WTC11 (cell line): ENCODE data around the gene GRID2. TPM values are rescaled to one million over a fixed set of nuclear protein-coding genes. Genes with fewer than 3 reads are reported as not detected.

Source experiments
- ATAC-seq: fragments of 200-7000 bp; cut with Tn5 transposase; 2 replicates; pipeline ENCODE4 v1.10.0; 2021; ENCODE audit warnings: mild to moderate bottlenecking, moderate library complexity
- CTCF ChIA-PET: fragments of 300-600 bp; sonication (Branson Sonifier 250); formaldehyde crosslinking; loops from one replicate; lab custom pipeline; 2021; ENCODE audit warnings: antibody characterized with exemption; lab: Charles Lee
- POLR2A ChIA-PET: fragments of 350-600 bp; sonication (Branson Sonifier 250); formaldehyde crosslinking; loops from one replicate; lab custom pipeline; 2021; ENCODE audit warnings: antibody characterized with exemption; lab: Charles Lee
- DNase-seq: peaks from one replicate; pipeline ENCODE4 v3.0.0; 2021; ENCODE audit warnings: low spot score
- H3K27ac Mint-ChIP-seq: 2 replicates; pipeline ENCODE4 v1.8.0; 2021; ENCODE audit warnings: mixed read lengths
- H3K27me3 Mint-ChIP-seq: 2 replicates; pipeline ENCODE4 v1.8.0; 2021; ENCODE audit warnings: low read depth, mild to moderate bottlenecking, moderate library complexity, mixed read lengths
- H3K36me3 Mint-ChIP-seq: 2 replicates; pipeline ENCODE4 v1.8.0; 2021; ENCODE audit warnings: mixed read lengths
- H3K4me1 Mint-ChIP-seq: 2 replicates; pipeline ENCODE4 v1.8.0; 2022; ENCODE audit warnings: mixed read lengths
- H3K4me3 Mint-ChIP-seq: 2 replicates; pipeline ENCODE4 v1.8.0; 2021; ENCODE audit warnings: mild to moderate bottlenecking, moderate library complexity, mixed read lengths
- H3K9me3 Mint-ChIP-seq: 2 replicates; pipeline ENCODE4 v1.8.0; 2021; ENCODE audit warnings: mixed read lengths
- ATF6 ChIP-seq: sonication (generic); formaldehyde crosslinking; IDR thresholded peaks from 2 replicates; pipeline ENCODE4 v1.8.1; 2023; ENCODE audit warnings: mild to moderate bottlenecking, missing genetic modification reagents
- CTCF ChIP-seq: fragments of 200-600 bp; IDR thresholded peaks from 2 replicates; pipeline ENCODE4 v1.8.0; 2022; ENCODE audit warnings: antibody characterized with exemption
- EMX1 ChIP-seq: fragments of 250-450 bp; sonication (Bioruptor Pico); IDR thresholded peaks from 2 replicates; pipeline ENCODE4 v1.8.0; 2021; ENCODE audit warnings: mild to moderate bottlenecking
- ETV6 ChIP-seq: sonication (generic); formaldehyde crosslinking; IDR thresholded peaks from 2 replicates; pipeline ENCODE4 v1.8.1; 2022; ENCODE audit warnings: mild to moderate bottlenecking, missing genetic modification reagents
- MLX ChIP-seq: sonication (generic); formaldehyde crosslinking; IDR thresholded peaks from 2 replicates; pipeline ENCODE4 v1.8.1; 2023; ENCODE audit warnings: mild to moderate bottlenecking, missing genetic modification reagents, moderate library complexity
- MYBL2 ChIP-seq: sonication (generic); formaldehyde crosslinking; IDR thresholded peaks from 2 replicates; pipeline ENCODE4 v1.8.1; 2023; ENCODE audit warnings: mild to moderate bottlenecking, moderate library complexity, missing genetic modification reagents
- NFYB ChIP-seq: sonication (generic); formaldehyde crosslinking; conservative IDR thresholded peaks from 2 replicates; pipeline ENCODE4 v1.8.0; 2022; ENCODE audit warnings: low read depth, missing genetic modification reagents
- SP1 ChIP-seq: sonication (generic); formaldehyde crosslinking; conservative IDR thresholded peaks from 2 replicates; pipeline ENCODE4 v1.8.1; 2022; ENCODE audit warnings: missing genetic modification reagents
- TCF7 ChIP-seq: sonication (generic); formaldehyde crosslinking; IDR thresholded peaks from 2 replicates; pipeline ENCODE4 v1.8.0; 2022; ENCODE audit warnings: mild to moderate bottlenecking, low read depth, missing genetic modification reagents, moderate library complexity
- TEAD4 ChIP-seq: sonication (generic); formaldehyde crosslinking; IDR thresholded peaks from 2 replicates; pipeline ENCODE4 v1.8.0; 2022; ENCODE audit warnings: mild to moderate bottlenecking, missing genetic modification reagents
- ZNF138 ChIP-seq: sonication (generic); formaldehyde crosslinking; conservative IDR thresholded peaks from 2 replicates; pipeline ENCODE4 v1.8.1; 2022; ENCODE audit warnings: mild to moderate bottlenecking, moderate library complexity, missing genetic modification reagents
- ZNF232 ChIP-seq: sonication (generic); formaldehyde crosslinking; IDR thresholded peaks from 2 replicates; pipeline ENCODE4 v1.8.0; 2022; ENCODE audit warnings: mild to moderate bottlenecking, missing genetic modification reagents
- ZNF263 ChIP-seq: sonication (generic); formaldehyde crosslinking; IDR thresholded peaks from 2 replicates; pipeline ENCODE4 v1.8.1; 2022; ENCODE audit warnings: low read depth, mild to moderate bottlenecking, moderate library complexity, missing genetic modification reagents
- total RNA-seq: library from RNA; stranded (reverse); gene quantifications from 3 replicates; pipeline ENCODE4 v1.2.3, GENCODE V29; 2021
- TF ChIP-seq, protein P1 (sequence below): sonication (generic); formaldehyde crosslinking; IDR thresholded peaks from 2 replicates; pipeline ENCODE4 v1.8.0; 2023; ENCODE audit warnings: mild to moderate bottlenecking, missing genetic modification reagents
- TF ChIP-seq, protein P2 (sequence below): fragments of 250-450 bp; sonication (Bioruptor Pico); IDR thresholded peaks from 2 replicates; pipeline ENCODE4 v1.9.0; 2021; ENCODE audit warnings: mild to moderate bottlenecking
- TF ChIP-seq, protein P3 (sequence below): sonication (generic); formaldehyde crosslinking; IDR thresholded peaks from 2 replicates; pipeline ENCODE4 v1.8.1; 2022; ENCODE audit warnings: mild to moderate bottlenecking, moderate library complexity, missing genetic modification reagents
- TF ChIP-seq, protein P4 (sequence below): sonication (generic); formaldehyde crosslinking; IDR thresholded peaks from 2 replicates; pipeline ENCODE4 v1.8.0; 2023; ENCODE audit warnings: missing genetic modification reagents, mild to moderate bottlenecking, borderline replicate concordance

Gene GRID2
- total RNA-seq, 1 experiment from 2014 or later = 26.8 TPM

DNA sequence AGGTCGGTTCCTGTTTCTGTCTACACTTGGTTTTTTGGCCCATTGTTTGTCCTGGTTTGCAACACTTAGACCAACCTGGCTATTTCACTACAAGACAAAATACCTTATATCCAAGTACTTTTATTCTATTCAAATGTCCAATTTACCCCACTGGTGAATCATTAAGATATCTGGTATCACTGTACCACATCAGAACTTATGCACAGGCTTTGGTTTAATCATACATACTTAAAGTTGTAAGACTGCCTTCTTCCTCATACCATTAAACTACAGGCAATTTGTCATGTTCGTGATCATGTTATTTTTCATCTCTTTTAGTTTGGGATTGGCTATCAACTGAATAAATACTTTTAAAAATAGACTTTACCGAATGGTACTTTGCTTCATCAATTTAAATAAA lies 1471.8 kb downstream of the GRID2 start (continued):
- TF ChIP-seq, protein P1, sequence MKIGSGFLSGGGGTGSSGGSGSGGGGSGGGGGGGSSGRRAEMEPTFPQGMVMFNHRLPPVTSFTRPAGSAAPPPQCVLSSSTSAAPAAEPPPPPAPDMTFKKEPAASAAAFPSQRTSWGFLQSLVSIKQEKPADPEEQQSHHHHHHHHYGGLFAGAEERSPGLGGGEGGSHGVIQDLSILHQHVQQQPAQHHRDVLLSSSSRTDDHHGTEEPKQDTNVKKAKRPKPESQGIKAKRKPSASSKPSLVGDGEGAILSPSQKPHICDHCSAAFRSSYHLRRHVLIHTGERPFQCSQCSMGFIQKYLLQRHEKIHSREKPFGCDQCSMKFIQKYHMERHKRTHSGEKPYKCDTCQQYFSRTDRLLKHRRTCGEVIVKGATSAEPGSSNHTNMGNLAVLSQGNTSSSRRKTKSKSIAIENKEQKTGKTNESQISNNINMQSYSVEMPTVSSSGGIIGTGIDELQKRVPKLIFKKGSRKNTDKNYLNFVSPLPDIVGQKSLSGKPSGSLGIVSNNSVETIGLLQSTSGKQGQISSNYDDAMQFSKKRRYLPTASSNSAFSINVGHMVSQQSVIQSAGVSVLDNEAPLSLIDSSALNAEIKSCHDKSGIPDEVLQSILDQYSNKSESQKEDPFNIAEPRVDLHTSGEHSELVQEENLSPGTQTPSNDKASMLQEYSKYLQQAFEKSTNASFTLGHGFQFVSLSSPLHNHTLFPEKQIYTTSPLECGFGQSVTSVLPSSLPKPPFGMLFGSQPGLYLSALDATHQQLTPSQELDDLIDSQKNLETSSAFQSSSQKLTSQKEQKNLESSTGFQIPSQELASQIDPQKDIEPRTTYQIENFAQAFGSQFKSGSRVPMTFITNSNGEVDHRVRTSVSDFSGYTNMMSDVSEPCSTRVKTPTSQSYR (CRISPR knock-in tag) = no peak
- TF ChIP-seq SP1 (no peak), TEAD4 (CRISPR knock-in tag) (no peak), TCF7 (no peak), MYBL2 (no peak), NFYB (no peak), ZNF263 (CRISPR knock-in tag) (no peak)
- TF ChIP-seq, protein P2, sequence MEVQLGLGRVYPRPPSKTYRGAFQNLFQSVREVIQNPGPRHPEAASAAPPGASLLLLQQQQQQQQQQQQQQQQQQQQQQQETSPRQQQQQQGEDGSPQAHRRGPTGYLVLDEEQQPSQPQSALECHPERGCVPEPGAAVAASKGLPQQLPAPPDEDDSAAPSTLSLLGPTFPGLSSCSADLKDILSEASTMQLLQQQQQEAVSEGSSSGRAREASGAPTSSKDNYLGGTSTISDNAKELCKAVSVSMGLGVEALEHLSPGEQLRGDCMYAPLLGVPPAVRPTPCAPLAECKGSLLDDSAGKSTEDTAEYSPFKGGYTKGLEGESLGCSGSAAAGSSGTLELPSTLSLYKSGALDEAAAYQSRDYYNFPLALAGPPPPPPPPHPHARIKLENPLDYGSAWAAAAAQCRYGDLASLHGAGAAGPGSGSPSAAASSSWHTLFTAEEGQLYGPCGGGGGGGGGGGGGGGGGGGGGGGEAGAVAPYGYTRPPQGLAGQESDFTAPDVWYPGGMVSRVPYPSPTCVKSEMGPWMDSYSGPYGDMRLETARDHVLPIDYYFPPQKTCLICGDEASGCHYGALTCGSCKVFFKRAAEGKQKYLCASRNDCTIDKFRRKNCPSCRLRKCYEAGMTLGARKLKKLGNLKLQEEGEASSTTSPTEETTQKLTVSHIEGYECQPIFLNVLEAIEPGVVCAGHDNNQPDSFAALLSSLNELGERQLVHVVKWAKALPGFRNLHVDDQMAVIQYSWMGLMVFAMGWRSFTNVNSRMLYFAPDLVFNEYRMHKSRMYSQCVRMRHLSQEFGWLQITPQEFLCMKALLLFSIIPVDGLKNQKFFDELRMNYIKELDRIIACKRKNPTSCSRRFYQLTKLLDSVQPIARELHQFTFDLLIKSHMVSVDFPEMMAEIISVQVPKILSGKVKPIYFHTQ = no peak
- TF ChIP-seq, all 79 proteins: peak for 0

DNA sequence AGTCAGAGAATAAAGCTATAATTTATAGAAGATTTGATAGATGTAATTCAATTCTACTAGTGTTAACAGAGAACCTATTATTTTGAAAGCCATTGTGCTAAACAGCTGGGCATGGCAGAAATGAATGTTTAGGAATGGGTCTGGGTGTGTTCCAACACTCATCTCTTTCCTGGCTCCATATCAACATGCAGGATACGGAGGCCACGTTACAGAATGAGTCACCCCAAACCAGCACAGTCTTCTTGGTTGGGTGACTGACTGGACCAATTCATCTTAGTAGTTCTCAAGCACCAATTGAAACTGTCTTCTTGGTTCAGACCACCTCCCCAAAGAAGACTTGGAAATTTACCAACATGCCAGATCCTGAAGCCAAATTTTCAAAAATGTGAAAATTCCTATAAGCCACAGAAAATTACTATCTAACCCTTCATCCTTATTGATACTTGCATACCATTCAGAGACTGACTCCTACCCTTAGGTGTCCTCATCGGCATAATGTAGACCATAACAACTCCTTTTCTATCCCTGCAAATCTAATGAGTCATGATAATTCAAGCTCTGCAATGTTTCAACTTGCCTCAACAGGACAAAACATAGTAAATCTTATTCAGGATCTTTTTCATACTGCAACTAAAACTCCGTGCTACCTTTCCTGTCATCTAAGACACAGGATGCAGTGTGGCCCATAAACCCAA lies 1472.8 kb downstream of the GRID2 start:
- CTCF ChIA-PET = interaction anchor here (1.5 kb wide), 1 partner anchor 12 kb away, joined by 5 read pairs; no protein-coding TSS in a partner anchor
- H3K9me3 Mint-ChIP-seq = no peaks in the 10 kb centered on the region
- H3K36me3 Mint-ChIP-seq = no peaks in the 10 kb centered on the region
- POLR2A ChIA-PET = interaction anchor here (0.6 kb wide), 1 partner anchor 344 kb away, joined by 3 read pairs; no protein-coding TSS in a partner anchor
- no peak for DNase-seq
- H3K4me1 Mint-ChIP-seq = peaks cover 20% of the 10 kb centered on the region
- H3K4me3 Mint-ChIP-seq = no peak overlapping the region
- no peak overlapping the region for H3K27ac Mint-ChIP-seq
- ATAC-seq = no peak
- no peaks in the 10 kb centered on the region for H3K27me3 Mint-ChIP-seq
- TF ChIP-seq, protein P3, sequence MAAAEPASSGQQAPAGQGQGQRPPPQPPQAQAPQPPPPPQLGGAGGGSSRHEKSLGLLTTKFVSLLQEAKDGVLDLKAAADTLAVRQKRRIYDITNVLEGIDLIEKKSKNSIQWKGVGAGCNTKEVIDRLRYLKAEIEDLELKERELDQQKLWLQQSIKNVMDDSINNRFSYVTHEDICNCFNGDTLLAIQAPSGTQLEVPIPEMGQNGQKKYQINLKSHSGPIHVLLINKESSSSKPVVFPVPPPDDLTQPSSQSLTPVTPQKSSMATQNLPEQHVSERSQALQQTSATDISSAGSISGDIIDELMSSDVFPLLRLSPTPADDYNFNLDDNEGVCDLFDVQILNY (CRISPR knock-in tag) = no peak
- TF ChIP-seq ETV6 (no peak), ZNF232 (CRISPR knock-in tag) (no peak), TEAD4 (CRISPR knock-in tag) (no peak), EMX1 (CRISPR knock-in tag) (no peak), ZNF138 (CRISPR knock-in tag) (no peak), CTCF (no peak), ATF6 (no peak), MLX (no peak)
- TF ChIP-seq, protein P4, sequence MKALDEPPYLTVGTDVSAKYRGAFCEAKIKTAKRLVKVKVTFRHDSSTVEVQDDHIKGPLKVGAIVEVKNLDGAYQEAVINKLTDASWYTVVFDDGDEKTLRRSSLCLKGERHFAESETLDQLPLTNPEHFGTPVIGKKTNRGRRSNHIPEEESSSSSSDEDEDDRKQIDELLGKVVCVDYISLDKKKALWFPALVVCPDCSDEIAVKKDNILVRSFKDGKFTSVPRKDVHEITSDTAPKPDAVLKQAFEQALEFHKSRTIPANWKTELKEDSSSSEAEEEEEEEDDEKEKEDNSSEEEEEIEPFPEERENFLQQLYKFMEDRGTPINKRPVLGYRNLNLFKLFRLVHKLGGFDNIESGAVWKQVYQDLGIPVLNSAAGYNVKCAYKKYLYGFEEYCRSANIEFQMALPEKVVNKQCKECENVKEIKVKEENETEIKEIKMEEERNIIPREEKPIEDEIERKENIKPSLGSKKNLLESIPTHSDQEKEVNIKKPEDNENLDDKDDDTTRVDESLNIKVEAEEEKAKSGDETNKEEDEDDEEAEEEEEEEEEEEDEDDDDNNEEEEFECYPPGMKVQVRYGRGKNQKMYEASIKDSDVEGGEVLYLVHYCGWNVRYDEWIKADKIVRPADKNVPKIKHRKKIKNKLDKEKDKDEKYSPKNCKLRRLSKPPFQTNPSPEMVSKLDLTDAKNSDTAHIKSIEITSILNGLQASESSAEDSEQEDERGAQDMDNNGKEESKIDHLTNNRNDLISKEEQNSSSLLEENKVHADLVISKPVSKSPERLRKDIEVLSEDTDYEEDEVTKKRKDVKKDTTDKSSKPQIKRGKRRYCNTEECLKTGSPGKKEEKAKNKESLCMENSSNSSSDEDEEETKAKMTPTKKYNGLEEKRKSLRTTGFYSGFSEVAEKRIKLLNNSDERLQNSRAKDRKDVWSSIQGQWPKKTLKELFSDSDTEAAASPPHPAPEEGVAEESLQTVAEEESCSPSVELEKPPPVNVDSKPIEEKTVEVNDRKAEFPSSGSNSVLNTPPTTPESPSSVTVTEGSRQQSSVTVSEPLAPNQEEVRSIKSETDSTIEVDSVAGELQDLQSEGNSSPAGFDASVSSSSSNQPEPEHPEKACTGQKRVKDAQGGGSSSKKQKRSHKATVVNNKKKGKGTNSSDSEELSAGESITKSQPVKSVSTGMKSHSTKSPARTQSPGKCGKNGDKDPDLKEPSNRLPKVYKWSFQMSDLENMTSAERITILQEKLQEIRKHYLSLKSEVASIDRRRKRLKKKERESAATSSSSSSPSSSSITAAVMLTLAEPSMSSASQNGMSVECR (CRISPR knock-in tag) = no peak
- TF ChIP-seq, protein P2 = no peak
